Heart right ventricle (tissue), 16 donors: ENCODE data around the gene PRM1. TPM values are rescaled to one million over a fixed set of nuclear protein-coding genes. Genes with fewer than 3 reads are reported as not detected.

Experiments
- ATAC-seq, 8 donors: fragments of 200-7000 bp; cut with Tn5 transposase; one replicate each; pipeline ENCODE4 v1.9.1; 2020; ENCODE audit warnings: mild to moderate bottlenecking in 8 of 8, moderate library complexity in 8 of 8, moderate number of reproducible peaks in 1 of 8
- DNase-seq, 2 donors: peaks; one replicate each; pipeline ENCODE4 v3.0.0-alpha.2; 2020
- H3K27ac ChIP-seq, 10 donors: fragments of 200-600 bp; sonication (generic) in 2 of 10; one replicate each; pipeline versions ENCODE4 v1.5.0 to v1.8.0; 2020 to 2022; ENCODE audit warnings: mild to moderate bottlenecking in 3 of 10
- H3K27me3 ChIP-seq, 7 donors: fragments of 200-600 bp; one replicate each; pipeline ENCODE4 v1.8.0; 2021 to 2022; ENCODE audit warnings: mild to moderate bottlenecking in 2 of 7
- H3K36me3 ChIP-seq, 9 donors: fragments of 200-600 bp; sonication (generic) in 1 of 9; one replicate each; pipeline versions ENCODE4 v1.5.0 to v1.8.0; 2020 to 2022; ENCODE audit warnings: mild to moderate bottlenecking in 2 of 9
- H3K4me1 ChIP-seq, 9 donors: fragments of 200-600 bp; sonication (generic) in 1 of 9; one replicate each; pipeline versions ENCODE4 v1.5.0 to v1.8.0; 2020 to 2022; ENCODE audit warnings: mild to moderate bottlenecking in 4 of 9
- H3K4me3 ChIP-seq, 10 donors: fragments of 200-600 bp; sonication (generic) in 2 of 10; one replicate each; pipeline versions ENCODE4 v1.5.0 to v1.8.0; 2020 to 2022; ENCODE audit warnings: mild to moderate bottlenecking in 7 of 10, moderate library complexity in 2 of 10
- H3K9me3 ChIP-seq, 11 donors: fragments of 200-600 bp in 10 of 11; sonication (generic) in 2 of 11; one replicate each; pipeline versions ENCODE4 v1.5.0 to v1.8.0; 2013 to 2022; ENCODE audit warnings: mild to moderate bottlenecking in 2 of 11, control low read depth in 1 of 11, moderate library complexity in 1 of 11
- CTCF ChIP-seq, 9 donors: fragments of 200-600 bp; sonication (generic) in 2 of 9; IDR thresholded peaks; one replicate each; pipeline versions ENCODE4 v1.5.0 to v1.8.0; 2021 to 2022; ENCODE audit warnings: antibody characterized with exemption in 9 of 9, mild to moderate bottlenecking in 5 of 9, moderate library complexity in 1 of 9
- WGBS, 2 donors: extraction: QIAGEN DNeasy Blood & Tissue Kit; methylation state at CpG; one replicate each; pipeline ENCODE4 v1.1.7; 2013; ENCODE audit warnings: inconsistent platforms in 1 of 2; 5-methylcytosine and 5-hydroxymethylcytosine counted together
- intact Hi-C, 10 donors: fragments of 100-400 bp; cut with DNase I; formaldehyde crosslinking; loops; one replicate each; pipeline versions ENCODE4 v1.11.1 to v1.14.2; 2022
- polyA plus RNA-seq, 2 donors: library from polyadenylated mRNA; stranded (reverse); fragments of 200-250 nt; gene quantifications; one replicate each; pipeline ENCODE4 v1.2.3, GENCODE V29; 2013
- total RNA-seq, 10 donors: library from RNA; stranded (reverse); fragmentation: NEBNext Ultra II Directional in 3 of 10; extraction: Animal tissue kit (Norgen Biotek cat#: 25700) in 3 of 10; gene quantifications; one replicate each; pipeline versions ENCODE4 v1.2.1 to v1.2.4, GENCODE V29; 2021 to 2023
- donor health status: Arrhythmogenic right ventricular cardiomyopathy.
- donor health status: ischemic (EF 13 %, LVEDD 7.1; RV severe dilation, severe dysfunction).
- donor health status: healthy with polysubstance abuse.
- donor health status: DM: no; HTN: yes; CAD: no.
- donor health status: DM: no; HTN: no; CAD: no.
- donor health status: ischemic (EF 25% LVEDD 6.9; RV normal size, moderate dysfunction).
- donor health status: ischemic (EF 25% LVEDD 5.7; RV mildly dilated, moderate dysfunction).
- donor health status: healthy.
- donor health status: DM: yes; HTN: yes; CAD: no.
- donor health status: Ischemic cardiomyopathy.
- donor health status: ischemic (EF 35%, LVEDD 5.7; RV mildly dilated, moderate dysfunction).
- donor health status: nonischemic (EF 11% LVEDD 7.7; RV severe dilation, severe dysfunction).
- donor health status: DM: yes; HTN: yes; CAD: no.
- donor health status: PGD.
- donor health status: ischemic (EF 29% LVEDD 5.4; RV normal size, mild dysfunction).
- donor health status: nonischemic (EF 23%, LVEDD 6.1; RV moderate dilation, normal function).

PRM1 gene
- total and polyA plus RNA-seq, 12 donors = not detected

GRCh38 chr16:11252482-11252931 lies 28.6 kb downstream of the PRM1 start:
- H3K27ac ChIP-seq = peak overlapping the region in 1 of 10 donors; percentile 100
- intact Hi-C loops = loop anchor here in 3 of 10 donors (10.0 kb wide), 2 partner anchors 118 to 148 kb away; no protein-coding TSS in a partner anchor
- TF ChIP-seq CTCF (IDR thresholded peaks at IDR 0.05) = no peak
- 94 to 95% methylated on average over 8 of the region's 8 CpGs for WGBS, 2 donors
- no peaks in the 10 kb centered on the region for H3K9me3 ChIP-seq
- peak overlapping the region in 1 of 10 donors; percentile 93 for H3K4me3 ChIP-seq
- H3K27me3 ChIP-seq = no peaks in the 10 kb centered on the region
- H3K4me1 ChIP-seq = peaks cover 13 to 47% (median 19%) of the 10 kb centered on the region in 9 donors
- DNase-seq = no peak
- ATAC-seq = no peak
- peaks cover 0 to 37% (median 0%) of the 10 kb centered on the region in 9 donors for H3K36me3 ChIP-seq

DNA sequence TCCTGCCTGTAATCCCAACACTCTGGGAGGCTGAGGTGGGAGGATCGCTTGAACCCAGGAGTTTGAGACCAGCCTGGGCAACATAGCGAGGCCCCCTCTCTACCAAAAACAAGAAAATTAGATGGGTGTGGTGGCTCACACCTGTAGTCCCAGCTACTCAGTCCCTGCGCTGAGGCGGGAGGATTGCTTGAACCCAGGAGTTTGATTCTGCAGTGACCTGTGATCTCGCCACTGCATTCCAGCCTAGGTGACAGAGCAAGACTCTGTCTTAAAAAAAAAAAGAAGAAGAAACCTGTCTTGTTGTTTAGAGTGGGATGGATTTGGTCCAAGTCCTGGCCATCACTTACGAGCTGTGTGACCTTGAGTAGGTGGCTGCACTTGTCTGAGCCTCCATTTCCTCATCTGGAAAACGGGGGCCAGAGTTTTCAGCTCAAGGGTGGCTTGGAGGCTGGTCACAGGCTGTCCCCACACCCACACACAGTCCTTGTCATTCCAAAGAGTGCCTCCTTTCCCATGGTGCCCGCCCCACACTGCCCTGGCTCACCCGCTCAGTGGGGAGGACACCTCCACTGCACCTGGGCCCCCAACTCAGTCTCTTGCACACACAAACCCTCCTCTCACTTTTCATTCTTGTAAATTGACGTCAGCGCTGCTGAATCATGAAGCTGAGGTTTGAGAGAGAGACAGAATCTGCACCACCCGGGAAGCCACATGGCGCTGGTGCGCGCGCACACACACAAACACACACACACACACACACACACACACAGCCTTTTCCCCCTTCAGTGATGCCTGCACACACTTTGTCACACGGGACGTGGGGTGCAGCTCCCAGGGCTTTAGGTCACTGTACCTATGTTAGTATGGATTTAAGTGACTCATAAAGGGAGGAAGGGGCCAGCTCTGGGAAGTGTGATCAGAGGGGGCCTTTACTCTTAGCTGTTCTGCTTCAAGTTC lies 29.3 kb downstream of the PRM1 start:
- no peak for ATAC-seq
- intact Hi-C loops = loop anchor here in 3 of 10 donors (10.0 kb wide), 2 partner anchors 117 to 147 kb away; no protein-coding TSS in a partner anchor
- Histone ChIP-seq H3K36me3 (peaks cover 0 to 37% (median 0%) of the 10 kb centered on the region in 9 donors), H3K4me1 (peaks cover 7 to 40% (median 14%) of the 10 kb centered on the region in 9 donors), H3K9me3 (no peaks in the 10 kb centered on the region), H3K27me3 (no peaks in the 10 kb centered on the region), H3K4me3 (peak overlapping the region in 1 of 10 donors; percentile 93), H3K27ac (peak overlapping the region in 1 of 10 donors; percentile 100)
- TF ChIP-seq CTCF (IDR thresholded peaks at IDR 0.05) = no peak
- no peak for DNase-seq
- WGBS, 2 donors = 85 to 86% methylated on average over 18 of the region's 18 CpGs

GRCh38 chr16:11250786-11251524 lies 30.2 kb downstream of the PRM1 start:
- ATAC-seq = no peak
- no peak for TF ChIP-seq CTCF (IDR thresholded peaks at IDR 0.05)

More at GRCh38 chr16:11250786-11251524, 30.2 kb downstream of the PRM1 start:
- Histone ChIP-seq H3K27ac (peak overlapping the region in 1 of 10 donors; percentile 50), H3K4me3 (no peak overlapping the region), H3K9me3 (no peaks in the 10 kb centered on the region), H3K36me3 (peaks cover 0 to 37% (median 0%) of the 10 kb centered on the region in 9 donors), H3K4me1 (peaks cover 5 to 41% (median 12%) of the 10 kb centered on the region in 9 donors), H3K27me3 (no peaks in the 10 kb centered on the region)
- intact Hi-C loops = loop anchor here in 3 of 10 donors (10.0 kb wide), 2 partner anchors 116 to 146 kb away; no protein-coding TSS in a partner anchor
- DNase-seq = no peak
- 97% methylated on average over 10 of the region's 10 CpGs for WGBS, 2 donors
